ENCODE measurements around the gene SYNE4. TPM values are rescaled to one million over a fixed set of nuclear protein-coding genes. Genes with fewer than 3 reads are reported as not detected.
A peak's percentile ranks its signal among the peaks of the same experiment; 100 is the strongest.

The SYNE4 gene
- total RNA-seq, 1 donor from 2014 or later, result 1.1 TPM

GRCh38 chr19:35963514-35963913, 45.1 kb downstream of the SYNE4 start:
- H3K9me3 Mint-ChIP-seq (ENCODE audit: unreplicated experiment), result no peaks in the 10 kb centered on the region
- H3K36me3 Mint-ChIP-seq (ENCODE audit: low read depth, unreplicated experiment), result peaks cover 2% of the 10 kb centered on the region
- H3K27me3 ChIP-seq (ENCODE audit: insufficient read depth, low read length), result peaks cover 11% of the 10 kb centered on the region
- no peak overlapping the region for H3K4me2 ChIP-seq (ENCODE audit: low read length)
- H3K4me1 ChIP-seq (ENCODE audit: insufficient read depth, low read length), result peaks cover 4% of the 10 kb centered on the region
- H3K4me3 ChIP-seq (ENCODE audit: insufficient read depth, low read depth, low read length), result no peak overlapping the region
- no peaks in the 10 kb centered on the region for H3K4me1 Mint-ChIP-seq (ENCODE audit: low read depth, unreplicated experiment)
- H3K36me3 ChIP-seq (ENCODE audit: insufficient read depth, low read length), result no peaks in the 10 kb centered on the region
- no peaks in the 10 kb centered on the region for H4K20me1 ChIP-seq (ENCODE audit: insufficient read depth, low read length)
- no peak overlapping the region for H3K9ac ChIP-seq (ENCODE audit: low read length)
- no peaks in the 10 kb centered on the region for H3K79me2 ChIP-seq (ENCODE audit: insufficient read depth, low read length)
- no peak overlapping the region for H2AFZ ChIP-seq (ENCODE audit: low read depth, low read length)
- no peak overlapping the region for H3K4me3 Mint-ChIP-seq (ENCODE audit: unreplicated experiment)
- FAIRE-seq (no peak), DNase-seq (ENCODE audit: low read depth) (peak; percentile 39)
- TF ChIP-seq CTCF (IDR thresholded peaks at IDR 0.05; ENCODE audit: insufficient read depth, low read depth, low read length) (no peak), EZH2 (IDR thresholded peaks at IDR 0.05; ENCODE audit: insufficient read depth, low read length) (no peak)
- H3K27ac ChIP-seq (ENCODE audit: low read depth, low read length), result no peak overlapping the region
- H3K27me3 Mint-ChIP-seq (ENCODE audit: low read depth, unreplicated experiment), result peaks cover 39% of the 10 kb centered on the region
- H3K27ac Mint-ChIP-seq (ENCODE audit: unreplicated experiment), result no peak overlapping the region
- H3K9me3 ChIP-seq (ENCODE audit: insufficient read depth, low read depth, low read length), result no peaks in the 10 kb centered on the region

GRCh38 chr19:35960432-35960972, 48.1 kb downstream of the SYNE4 start:
- Histone ChIP-seq H3K4me1 (ENCODE audit: insufficient read depth, low read length) (peaks cover 4% of the 10 kb centered on the region), H3K27ac (ENCODE audit: low read depth, low read length) (no peak overlapping the region), H3K36me3 (ENCODE audit: insufficient read depth, low read length) (no peaks in the 10 kb centered on the region), H2AFZ (ENCODE audit: low read depth, low read length) (no peak overlapping the region), H3K9me3 (ENCODE audit: insufficient read depth, low read depth, low read length) (no peaks in the 10 kb centered on the region), H3K79me2 (ENCODE audit: insufficient read depth, low read length) (no peaks in the 10 kb centered on the region), H3K4me3 (ENCODE audit: insufficient read depth, low read depth, low read length) (no peak overlapping the region), H3K4me2 (ENCODE audit: low read length) (no peak overlapping the region), H3K9ac (ENCODE audit: low read length) (no peak overlapping the region), H3K27me3 (ENCODE audit: insufficient read depth, low read length) (peaks cover 14% of the 10 kb centered on the region), H4K20me1 (ENCODE audit: insufficient read depth, low read length) (no peaks in the 10 kb centered on the region)
- no peak overlapping the region for H3K4me3 Mint-ChIP-seq (ENCODE audit: unreplicated experiment)
- H3K27me3 Mint-ChIP-seq (ENCODE audit: low read depth, unreplicated experiment), result peaks cover 45% of the 10 kb centered on the region
- peaks cover 4% of the 10 kb centered on the region for H3K9me3 Mint-ChIP-seq (ENCODE audit: unreplicated experiment)
- TF ChIP-seq CTCF (IDR thresholded peaks at IDR 0.05; ENCODE audit: insufficient read depth, low read depth, low read length) (no peak), EZH2 (IDR thresholded peaks at IDR 0.05; ENCODE audit: insufficient read depth, low read length) (no peak)
- H3K36me3 Mint-ChIP-seq (ENCODE audit: low read depth, unreplicated experiment), result peaks cover 7% of the 10 kb centered on the region
- no peak overlapping the region for H3K27ac Mint-ChIP-seq (ENCODE audit: unreplicated experiment)
- no peak for FAIRE-seq
- DNase-seq (ENCODE audit: low read depth), result no peak
- no peaks in the 10 kb centered on the region for H3K4me1 Mint-ChIP-seq (ENCODE audit: low read depth, unreplicated experiment)

- Mint-ChIP-seq H3K27ac (ENCODE audit: unreplicated experiment) (no peak overlapping the region), H3K27me3 (ENCODE audit: low read depth, unreplicated experiment) (peaks cover 44% of the 10 kb centered on the region), H3K4me3 (ENCODE audit: unreplicated experiment) (no peak overlapping the region), H3K4me1 (ENCODE audit: low read depth, unreplicated experiment) (no peaks in the 10 kb centered on the region), H3K9me3 (ENCODE audit: unreplicated experiment) (peaks cover 4% of the 10 kb centered on the region), H3K36me3 (ENCODE audit: low read depth, unreplicated experiment) (peaks cover 7% of the 10 kb centered on the region)
- FAIRE-seq, result no peak
- no peak overlapping the region for H3K9ac ChIP-seq (ENCODE audit: low read length)
- TF ChIP-seq EZH2 (IDR thresholded peaks at IDR 0.05; ENCODE audit: insufficient read depth, low read length) (peak; percentile 4), CTCF (IDR thresholded peaks at IDR 0.05; ENCODE audit: insufficient read depth, low read depth, low read length) (no peak)
- no peaks in the 10 kb centered on the region for H3K9me3 ChIP-seq (ENCODE audit: insufficient read depth, low read depth, low read length)
- H3K27me3 ChIP-seq (ENCODE audit: insufficient read depth, low read length), result peaks cover 14% of the 10 kb centered on the region
- no peaks in the 10 kb centered on the region for H3K79me2 ChIP-seq (ENCODE audit: insufficient read depth, low read length)
- no peak for DNase-seq (ENCODE audit: low read depth)
- no peak overlapping the region for H3K27ac ChIP-seq (ENCODE audit: low read depth, low read length)
- peaks cover 4% of the 10 kb centered on the region for H3K4me1 ChIP-seq (ENCODE audit: insufficient read depth, low read length)
- H2AFZ ChIP-seq (ENCODE audit: low read depth, low read length), result no peak overlapping the region
- H3K4me3 ChIP-seq (ENCODE audit: insufficient read depth, low read depth, low read length), result no peak overlapping the region
- H3K36me3 ChIP-seq (ENCODE audit: insufficient read depth, low read length), result no peaks in the 10 kb centered on the region
- no peaks in the 10 kb centered on the region for H4K20me1 ChIP-seq (ENCODE audit: insufficient read depth, low read length)
- H3K4me2 ChIP-seq (ENCODE audit: low read length), result no peak overlapping the region
Observed at GRCh38 chr19:35959968-35960320, 48.7 kb downstream of the SYNE4 start.

All from astrocyte (in vitro differentiated cells and primary cell).